ENCODE results near the gene PDCD1. TPM values are rescaled to one million over a fixed set of nuclear protein-coding genes. Genes with fewer than 3 reads are reported as not detected.

The PDCD1 gene
- total and polyA plus RNA-seq, 10 of the 15 experiments (the other 5 are each of a cell fraction or from before 2014, with no cell fraction given) = 0.62 to 6.4 (median 2.9) TPM; not detected in 2

GRCh38 chr2:241852981-241853631 lies 5.6 kb downstream of the PDCD1 start:
- H2AFZ ChIP-seq (ENCODE audit: control insufficient read depth, low read depth, low read length) = no peak overlapping the region
- H3K4me2 ChIP-seq (ENCODE audit: control insufficient read depth, insufficient read depth) = no peak overlapping the region
- RAD21 ChIA-PET (ENCODE audit: unreplicated experiment) = no interaction called here
- in situ Hi-C loops (cut with MboI) = no loop called here
- 37% methylated on average over 10 of the region's 10 CpGs for WGBS (ENCODE audit: insufficient coverage, insufficient replicate concordance, low lambda C conversion rate, missing lambda C conversion rate)
- peaks cover under 1% of the 10 kb centered on the region; the same call in 1 of the 2 replicates for H3K79me2 ChIP-seq (ENCODE audit: control insufficient read depth, insufficient read depth, low read length)
- H3K9me3 ChIP-seq (replicated peaks; ENCODE audit: control insufficient read depth, insufficient read depth, low read length) = no peaks in the 10 kb centered on the region
- H3K4me3 ChIP-seq = no peak overlapping the region
- no peaks in the 10 kb centered on the region for H3K27me3 ChIP-seq (replicated peaks in 1 of 2; ENCODE audit: control insufficient read depth in 2 of 2, insufficient read depth in 2 of 2, low read length in 1 of 2)
- H3K4me1 ChIP-seq (ENCODE audit: control insufficient read depth, insufficient read depth, low read length) = no peaks in the 10 kb centered on the region
- no TSS peak for BruUV-seq (replicated peaks)
- CTCF ChIA-PET = no interaction called here
- no peaks in the 10 kb centered on the region for H4K20me1 ChIP-seq (ENCODE audit: control insufficient read depth, insufficient read depth)
- no peak for FAIRE-seq
- no peak for DNase-seq (ENCODE audit: low read depth, low spot score)
- SMC1A ChIA-PET (ENCODE audit: uncharacterized antibody, unreplicated experiment) = no interaction called here
- no peaks in the 10 kb centered on the region for H3K36me3 ChIP-seq (ENCODE audit: control insufficient read depth in 2 of 2, insufficient read depth in 2 of 2, low read length in 1 of 2)
- no peak for TF ChIP-seq GABPA (IDR thresholded peaks at IDR 0.05; ENCODE audit: low read depth)
- no peak for TF ChIP-seq YY1 (IDR thresholded peaks at IDR 0.05; ENCODE audit: low read depth, low read length)
- TF ChIP-seq SUZ12 (IDR thresholded peaks at IDR 0.05; ENCODE audit: unreplicated experiment) = no peak
- no peak for TF ChIP-seq USF2 (IDR thresholded peaks at IDR 0.05; ENCODE audit: borderline replicate concordance, low read depth, low read length)
- no peak for TF ChIP-seq PAX8 (IDR thresholded peaks at IDR 0.05)
- no peak for TF ChIP-seq NFYB (IDR thresholded peaks at IDR 0.05; ENCODE audit: insufficient read depth, low read depth, low read length)
- TF ChIP-seq BCLAF1 (IDR thresholded peaks at IDR 0.05) = no peak
- no peak for TF ChIP-seq SIX5 (IDR thresholded peaks at IDR 0.05; ENCODE audit: low read depth, low read length, severe bottlenecking)
- no peak for TF ChIP-seq CEBPZ (IDR thresholded peaks at IDR 0.05; ENCODE audit: low read depth, low read length)
- no peak for TF ChIP-seq TBL1XR1 (IDR thresholded peaks at IDR 0.05; ENCODE audit: low read depth, low read length)
- no peak for ATAC-seq
- no peak overlapping the region for H3K27ac ChIP-seq (ENCODE audit: control insufficient read depth, insufficient read depth)
- POLR2A ChIA-PET = interaction anchor here (0.9 kb wide), 1 partner anchor 14 kb away, joined by 3 read pairs; no protein-coding TSS in a partner anchor
- no peak overlapping the region for H3K9ac ChIP-seq (ENCODE audit: control insufficient read depth, insufficient read depth, low read length)
- intact Hi-C loops (cut with micrococcal nuclease; ENCODE audit: unreplicated experiment) = no loop called here
